HepG2 (cell line): ENCODE data around the gene CISD3. TPM values are rescaled to one million over a fixed set of nuclear protein-coding genes. Genes with fewer than 3 reads are reported as not detected.
A peak's percentile ranks its signal among the peaks of the same experiment; 100 is the strongest.

ENCODE experiments used
- FOSL2 ChIP-seq: sonication (generic); formaldehyde crosslinking; IDR thresholded peaks from 2 replicates; pipeline ENCODE4 v1.4.0; 2020; ENCODE audit warnings: missing genetic modification reagents
- IRX3 ChIP-seq: sonication (generic); formaldehyde crosslinking; IDR thresholded peaks from 2 replicates; pipeline ENCODE4 v1.8.1; 2023; ENCODE audit warnings: mild to moderate bottlenecking, low read depth, missing genetic modification reagents, borderline replicate concordance
- MTA1 ChIP-seq: sonication (generic); formaldehyde crosslinking; IDR thresholded peaks from 2 replicates; pipeline ENCODE4 v1.4.0; 2020; ENCODE audit warnings: missing genetic modification reagents, mild to moderate bottlenecking, borderline replicate concordance
- NCOR1 ChIP-seq: fragments of 200-600 bp; sonication (generic); IDR thresholded peaks from 2 replicates; pipeline ENCODE4 v1.7.0; 2017; ENCODE audit warnings: antibody characterized with exemption, low read length, borderline replicate concordance
- SOX6 ChIP-seq, 2 experiments: fragments of 450-650 bp in 1 of 2; sonication (generic) in 1 of 2; formaldehyde crosslinking in 1 of 2; IDR thresholded peaks; 2 replicates each; pipeline versions ENCODE4 v1.4.0 to v1.6.1; 2017 to 2020; ENCODE audit warnings: antibody characterized with exemption in 1 of 2, mild to moderate bottlenecking in 1 of 2, missing genetic modification reagents in 1 of 2
- ZFP41 ChIP-seq: sonication (generic); formaldehyde crosslinking; IDR thresholded peaks from 2 replicates; pipeline ENCODE4 v1.4.0; 2020; ENCODE audit warnings: mild to moderate bottlenecking, missing genetic modification reagents, borderline replicate concordance
- ZKSCAN8 ChIP-seq: IDR thresholded peaks from 2 replicates; pipeline ENCODE4 v1.6.1; 2016; ENCODE audit warnings: borderline replicate concordance, missing genetic modification reagents, missing compliant biosample characterization
- ZMYM2 ChIP-seq: sonication (generic); formaldehyde crosslinking; IDR thresholded peaks from 2 replicates; pipeline ENCODE4 v1.8.0; 2022; ENCODE audit warnings: mild to moderate bottlenecking, missing genetic modification reagents
- ZNF660 ChIP-seq: sonication (generic); formaldehyde crosslinking; IDR thresholded peaks from 2 replicates; pipeline ENCODE4 v1.5.1; 2020; ENCODE audit warnings: mild to moderate bottlenecking, low read depth, missing genetic modification reagents, borderline replicate concordance
- ZNF883 ChIP-seq: sonication (generic); formaldehyde crosslinking; IDR thresholded peaks from 2 replicates; pipeline ENCODE4 v1.5.1; 2020; ENCODE audit warnings: mild to moderate bottlenecking, missing genetic modification reagents; ENCODE audit errors: not compliant biosample characterization
- polyA plus RNA-seq, 8 experiments: library from polyadenylated mRNA; depleted of rRNA in 3 of 8; stranded (reverse) in 7 of 8; unstranded in 1 of 8; fragments of >200 nt; fragmentation: Illumina TruSeq in 4 of 8; extraction: Trizol in 4 of 8; gene quantifications; 2 replicates each; pipeline versions ENCODE4 v1.2.1 to v1.2.3, GENCODE V29; 2011 to 2016; ENCODE audit warnings: low read depth in 4 of 8, missing spikeins in 1 of 8, mixed read lengths in 1 of 8; ENCODE audit not compliant: insufficient read depth in 1 of 8
- total RNA-seq, 5 experiments: library from RNA; depleted of rRNA; stranded (reverse); fragments of >200 nt; fragmentation: Illumina TruSeq; extraction: Trizol; gene quantifications; 2 replicates each; pipeline ENCODE4 v1.2.3, GENCODE V29; 2016; ENCODE audit warnings: low read depth in 1 of 5
- TF ChIP-seq, protein P1 (sequence below): sonication (generic); formaldehyde crosslinking; IDR thresholded peaks from 2 replicates; pipeline ENCODE4 v1.8.0; 2022; ENCODE audit warnings: missing genetic modification reagents, mild to moderate bottlenecking, inconsistent platforms, borderline replicate concordance
- TF ChIP-seq, protein P2 (sequence below): sonication (generic); formaldehyde crosslinking; IDR thresholded peaks from 2 replicates; pipeline ENCODE4 v1.5.0; 2020; ENCODE audit warnings: missing genetic modification reagents
- TF ChIP-seq, protein P3 (sequence below): sonication (generic); formaldehyde crosslinking; IDR thresholded peaks from 2 replicates; pipeline ENCODE4 v1.4.0; 2020; ENCODE audit warnings: missing genetic modification reagents
- TF ChIP-seq, protein P4 (sequence below), 2 experiments: fragments of 450-650 bp in 1 of 2; sonication (generic) in 1 of 2; formaldehyde crosslinking; IDR thresholded peaks; 2 replicates each; pipeline versions ENCODE4 v1.5.0 to v1.8.0; 2020 to 2022; ENCODE audit warnings: mild to moderate bottlenecking in 1 of 2, missing genetic modification reagents in 1 of 2
- TF ChIP-seq, protein P5 (sequence below): IDR thresholded peaks from 2 replicates; pipeline ENCODE4 v1.6.1; 2016; ENCODE audit warnings: missing compliant biosample characterization, missing genetic modification reagents, borderline replicate concordance
- TF ChIP-seq, protein P6 (sequence below): IDR thresholded peaks from 2 replicates; pipeline ENCODE4 v1.4.0; 2020; ENCODE audit warnings: mild to moderate bottlenecking, missing genetic modification reagents

Gene CISD3
- total and polyA plus RNA-seq, 2 of the 13 experiments (the other 11 are each of a cell fraction or from before 2014, with no cell fraction given), result 30.0 to 34.1 TPM

DNA sequence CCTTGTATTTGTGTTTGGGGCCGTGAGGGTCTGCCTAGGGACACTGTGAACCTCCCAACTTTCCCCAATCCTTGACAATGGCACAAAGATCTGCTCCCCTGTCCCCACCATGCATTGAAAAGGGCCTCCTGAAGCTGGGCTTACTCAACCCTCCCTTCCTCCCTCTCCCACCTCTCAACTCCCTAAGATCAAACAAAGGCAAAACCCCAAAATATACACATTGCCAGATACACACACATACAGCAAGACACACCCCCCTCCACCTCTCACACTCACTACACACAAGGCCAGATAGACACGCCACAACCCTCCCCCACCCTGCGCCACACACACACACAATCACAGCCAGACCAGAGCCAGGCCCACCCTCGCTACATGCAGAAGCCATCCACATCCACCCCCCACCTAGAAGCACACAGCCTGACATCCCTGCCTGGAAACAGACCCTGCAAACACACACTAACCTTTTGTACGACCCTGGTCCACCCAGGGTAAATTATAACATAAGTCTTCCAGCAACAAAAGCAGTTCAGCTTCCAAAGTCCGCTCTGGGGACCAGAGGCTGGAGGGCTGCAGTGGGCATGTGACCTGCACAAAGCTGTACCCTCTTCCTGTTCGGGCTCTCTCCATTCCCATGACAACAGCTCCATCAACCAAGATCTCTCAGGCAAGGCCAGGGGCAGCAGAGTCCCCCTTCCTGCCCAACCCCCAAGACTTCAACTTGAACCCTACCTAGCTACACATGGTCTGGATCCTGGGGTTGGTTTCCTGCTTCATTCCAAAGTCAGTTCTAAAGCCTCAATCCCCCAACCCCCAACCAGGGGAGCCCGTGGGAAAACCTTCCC is 16.1 kb downstream of the CISD3 start (continued):
- TF ChIP-seq, protein P1, sequence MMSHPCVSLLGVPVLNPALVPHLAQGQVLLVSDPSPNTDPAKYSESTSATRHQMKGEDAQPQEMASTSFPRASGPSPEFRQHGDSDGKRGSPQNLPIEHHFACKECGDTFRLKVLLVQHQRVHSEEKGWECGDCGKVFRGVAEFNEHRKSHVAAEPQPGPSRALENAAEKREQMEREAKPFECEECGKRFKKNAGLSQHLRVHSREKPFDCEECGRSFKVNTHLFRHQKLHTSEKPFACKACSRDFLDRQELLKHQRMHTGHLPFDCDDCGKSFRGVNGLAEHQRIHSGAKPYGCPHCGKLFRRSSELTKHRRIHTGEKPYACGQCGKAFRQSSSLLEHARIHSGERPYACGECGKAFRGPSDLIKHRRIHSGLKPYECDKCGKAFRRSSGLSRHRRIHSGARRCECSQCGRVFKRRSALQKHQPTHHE (CRISPR knock-in tag), result 0 out of 2 replicates have a peak, but pooled peaks have one; percentile 53
- TF ChIP-seq ZKSCAN8 (CRISPR knock-in tag) (peak; percentile 77; the same call in 1 of the 2 replicates), ZNF660 (CRISPR knock-in tag) (no peak), NCOR1 (peak; percentile 93), ZFP41 (CRISPR knock-in tag) (no peak), IRX3 (CRISPR knock-in tag) (peak; percentile 71; the same call in 1 of the 2 replicates), FOSL2 (CRISPR knock-in tag) (peak; percentile 4; the same call in 1 of the 2 replicates), ZNF883 (CRISPR knock-in tag) (no peak), ZMYM2 (CRISPR knock-in tag) (0 out of 2 replicates have a peak, but pooled peaks have one; percentile 16), SOX6 (IDR thresholded peaks at IDR 0.05) (no peak), SOX6 (CRISPR knock-in tag; IDR thresholded peaks at IDR 0.05) (peak; percentile 94), MTA1 (0 out of 2 replicates have a peak, but pooled peaks have one; percentile 36)
- TF ChIP-seq, protein P2, sequence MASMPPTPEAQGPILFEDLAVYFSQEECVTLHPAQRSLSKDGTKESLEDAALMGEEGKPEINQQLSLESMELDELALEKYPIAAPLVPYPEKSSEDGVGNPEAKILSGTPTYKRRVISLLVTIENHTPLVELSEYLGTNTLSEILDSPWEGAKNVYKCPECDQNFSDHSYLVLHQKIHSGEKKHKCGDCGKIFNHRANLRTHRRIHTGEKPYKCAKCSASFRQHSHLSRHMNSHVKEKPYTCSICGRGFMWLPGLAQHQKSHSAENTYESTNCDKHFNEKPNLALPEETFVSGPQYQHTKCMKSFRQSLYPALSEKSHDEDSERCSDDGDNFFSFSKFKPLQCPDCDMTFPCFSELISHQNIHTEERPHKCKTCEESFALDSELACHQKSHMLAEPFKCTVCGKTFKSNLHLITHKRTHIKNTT (CRISPR knock-in tag), result no peak
- TF ChIP-seq, protein P3, sequence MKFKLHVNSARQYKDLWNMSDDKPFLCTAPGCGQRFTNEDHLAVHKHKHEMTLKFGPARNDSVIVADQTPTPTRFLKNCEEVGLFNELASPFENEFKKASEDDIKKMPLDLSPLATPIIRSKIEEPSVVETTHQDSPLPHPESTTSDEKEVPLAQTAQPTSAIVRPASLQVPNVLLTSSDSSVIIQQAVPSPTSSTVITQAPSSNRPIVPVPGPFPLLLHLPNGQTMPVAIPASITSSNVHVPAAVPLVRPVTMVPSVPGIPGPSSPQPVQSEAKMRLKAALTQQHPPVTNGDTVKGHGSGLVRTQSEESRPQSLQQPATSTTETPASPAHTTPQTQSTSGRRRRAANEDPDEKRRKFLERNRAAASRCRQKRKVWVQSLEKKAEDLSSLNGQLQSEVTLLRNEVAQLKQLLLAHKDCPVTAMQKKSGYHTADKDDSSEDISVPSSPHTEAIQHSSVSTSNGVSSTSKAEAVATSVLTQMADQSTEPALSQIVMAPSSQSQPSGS (CRISPR knock-in tag), result peak; percentile 38; the same call in 1 of the 2 replicates
- TF ChIP-seq, protein P4, sequence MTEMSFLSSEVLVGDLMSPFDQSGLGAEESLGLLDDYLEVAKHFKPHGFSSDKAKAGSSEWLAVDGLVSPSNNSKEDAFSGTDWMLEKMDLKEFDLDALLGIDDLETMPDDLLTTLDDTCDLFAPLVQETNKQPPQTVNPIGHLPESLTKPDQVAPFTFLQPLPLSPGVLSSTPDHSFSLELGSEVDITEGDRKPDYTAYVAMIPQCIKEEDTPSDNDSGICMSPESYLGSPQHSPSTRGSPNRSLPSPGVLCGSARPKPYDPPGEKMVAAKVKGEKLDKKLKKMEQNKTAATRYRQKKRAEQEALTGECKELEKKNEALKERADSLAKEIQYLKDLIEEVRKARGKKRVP (CRISPR knock-in tag; IDR thresholded peaks at IDR 0.05), result no peak
- TF ChIP-seq, protein P5, sequence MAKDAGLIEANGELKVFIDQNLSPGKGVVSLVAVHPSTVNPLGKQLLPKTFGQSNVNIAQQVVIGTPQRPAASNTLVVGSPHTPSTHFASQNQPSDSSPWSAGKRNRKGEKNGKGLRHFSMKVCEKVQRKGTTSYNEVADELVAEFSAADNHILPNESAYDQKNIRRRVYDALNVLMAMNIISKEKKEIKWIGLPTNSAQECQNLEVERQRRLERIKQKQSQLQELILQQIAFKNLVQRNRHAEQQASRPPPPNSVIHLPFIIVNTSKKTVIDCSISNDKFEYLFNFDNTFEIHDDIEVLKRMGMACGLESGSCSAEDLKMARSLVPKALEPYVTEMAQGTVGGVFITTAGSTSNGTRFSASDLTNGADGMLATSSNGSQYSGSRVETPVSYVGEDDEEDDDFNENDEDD (CRISPR knock-in tag), result peak; percentile 59
- TF ChIP-seq, protein P6, sequence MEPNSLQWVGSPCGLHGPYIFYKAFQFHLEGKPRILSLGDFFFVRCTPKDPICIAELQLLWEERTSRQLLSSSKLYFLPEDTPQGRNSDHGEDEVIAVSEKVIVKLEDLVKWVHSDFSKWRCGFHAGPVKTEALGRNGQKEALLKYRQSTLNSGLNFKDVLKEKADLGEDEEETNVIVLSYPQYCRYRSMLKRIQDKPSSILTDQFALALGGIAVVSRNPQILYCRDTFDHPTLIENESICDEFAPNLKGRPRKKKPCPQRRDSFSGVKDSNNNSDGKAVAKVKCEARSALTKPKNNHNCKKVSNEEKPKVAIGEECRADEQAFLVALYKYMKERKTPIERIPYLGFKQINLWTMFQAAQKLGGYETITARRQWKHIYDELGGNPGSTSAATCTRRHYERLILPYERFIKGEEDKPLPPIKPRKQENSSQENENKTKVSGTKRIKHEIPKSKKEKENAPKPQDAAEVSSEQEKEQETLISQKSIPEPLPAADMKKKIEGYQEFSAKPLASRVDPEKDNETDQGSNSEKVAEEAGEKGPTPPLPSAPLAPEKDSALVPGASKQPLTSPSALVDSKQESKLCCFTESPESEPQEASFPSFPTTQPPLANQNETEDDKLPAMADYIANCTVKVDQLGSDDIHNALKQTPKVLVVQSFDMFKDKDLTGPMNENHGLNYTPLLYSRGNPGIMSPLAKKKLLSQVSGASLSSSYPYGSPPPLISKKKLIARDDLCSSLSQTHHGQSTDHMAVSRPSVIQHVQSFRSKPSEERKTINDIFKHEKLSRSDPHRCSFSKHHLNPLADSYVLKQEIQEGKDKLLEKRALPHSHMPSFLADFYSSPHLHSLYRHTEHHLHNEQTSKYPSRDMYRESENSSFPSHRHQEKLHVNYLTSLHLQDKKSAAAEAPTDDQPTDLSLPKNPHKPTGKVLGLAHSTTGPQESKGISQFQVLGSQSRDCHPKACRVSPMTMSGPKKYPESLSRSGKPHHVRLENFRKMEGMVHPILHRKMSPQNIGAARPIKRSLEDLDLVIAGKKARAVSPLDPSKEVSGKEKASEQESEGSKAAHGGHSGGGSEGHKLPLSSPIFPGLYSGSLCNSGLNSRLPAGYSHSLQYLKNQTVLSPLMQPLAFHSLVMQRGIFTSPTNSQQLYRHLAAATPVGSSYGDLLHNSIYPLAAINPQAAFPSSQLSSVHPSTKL, result peak; percentile 81
